K562 (cell line): Measurements from ENCODE around the gene NAA38. TPM values are rescaled to one million over a fixed set of nuclear protein-coding genes. Genes with fewer than 3 reads are reported as not detected.

Source experiments
- ATAC-seq: fragments of 200-7000 bp; cut with Tn5 transposase; 3 replicates; pipeline ENCODE4 v1.9.1; 2020; ENCODE audit warnings: moderate library complexity
- BruUV-seq: library from RNA; stranded (reverse); fragments of 400-500 nt; replicated peaks from 2 replicates; lab custom pipeline; 2021; lab: Mats Ljungman, UMichigan
- CTCF ChIA-PET: fragments of 300-600 bp; formaldehyde crosslinking; extraction: SDS; loops from one replicate; lab custom pipeline; 2021; ENCODE audit warnings: low intra/inter-chr PET ratio; lab: Yijun Ruan, JAX
- POLR2A ChIA-PET: fragments of 300-600, 350-650 bp; sonication (Branson Sonifier 250); formaldehyde crosslinking; extraction: SDS; loops from one replicate; lab custom pipeline; 2021; ENCODE audit warnings: antibody characterized with exemption, inconsistent platforms; lab: Yijun Ruan, JAX
- DNase-seq, 4 experiments: peaks; one replicate each; pipeline versions ENCODE4 v3.0.0 to v3.0.0-alpha.2; 2011 to 2018; ENCODE audit warnings: low spot score in 3 of 4, mixed read lengths in 3 of 4; ENCODE audit errors: extremely low read depth in 1 of 4
- FAIRE-seq: peaks from 2 replicates; lab custom pipeline; 2011; peaks lifted over from hg19 to GRCh38; lab: Jason Lieb, UNC
- H2AFZ ChIP-seq: 2 replicates; pipeline ENCODE4 v1.6.0; 2011; ENCODE audit warnings: low read depth, low read length, control low read depth, inconsistent platforms
- H3K27ac ChIP-seq: fragments of 200-600 bp; 3 replicates; pipeline ENCODE4 v1.8.0; 2011; ENCODE audit warnings: low read depth, mild to moderate bottlenecking, control low read depth, inconsistent platforms, low read length, moderate library complexity, mixed read lengths; ENCODE audit errors: extremely low read depth
- H3K27me3 ChIP-seq, 2 experiments: fragments of 300-600 bp in 1 of 2; 2 replicates in 1 of 2; 3 replicates in 1 of 2; pipeline versions ENCODE4 v1.6.0 to v1.8.0; 2011; ENCODE audit warnings: inconsistent platforms in 2 of 2, low read length in 2 of 2, mild to moderate bottlenecking in 1 of 2, mixed read lengths in 1 of 2, moderate library complexity in 1 of 2; ENCODE audit not compliant: control insufficient read depth in 2 of 2, insufficient read depth in 2 of 2
- H3K36me3 ChIP-seq: fragments of 300-600 bp; 3 replicates; pipeline ENCODE4 v1.8.0; 2011; ENCODE audit warnings: mild to moderate bottlenecking, low read length, inconsistent platforms; ENCODE audit not compliant: control insufficient read depth, insufficient read depth
- H3K4me1 ChIP-seq, 2 experiments: fragments of 200-600 bp in 1 of 2; replicated peaks in 1 of 2; 2 replicates in 1 of 2; 3 replicates in 1 of 2; pipeline versions ENCODE4 v1.5.1 to v1.8.0; 2011; ENCODE audit warnings: inconsistent platforms in 2 of 2, low read length in 2 of 2, mild to moderate bottlenecking in 1 of 2, mixed read lengths in 1 of 2, moderate library complexity in 1 of 2; ENCODE audit not compliant: control insufficient read depth in 2 of 2, insufficient read depth in 2 of 2
- H3K4me2 ChIP-seq: 2 replicates; pipeline ENCODE4 v1.6.1; 2011; ENCODE audit warnings: low read length, control low read depth, inconsistent platforms, mixed read lengths; ENCODE audit not compliant: insufficient read depth
- H3K4me3 ChIP-seq: fragments of 200-600 bp; sonication (generic), shearing (Covaris generic); 2 replicates; pipeline ENCODE4 v1.5.1; 2016; ENCODE audit warnings: control low read depth, inconsistent platforms
- H3K79me2 ChIP-seq: fragments of 200-600 bp; 3 replicates; pipeline ENCODE4 v1.8.0; 2011; ENCODE audit warnings: low read length, inconsistent platforms; ENCODE audit not compliant: control insufficient read depth, insufficient read depth
- H3K9ac ChIP-seq, 2 experiments: 2 replicates each; pipeline versions ENCODE4 v1.6.0 to v1.6.1; 2011; ENCODE audit warnings: low read depth in 2 of 2, low read length in 2 of 2, control low read depth in 1 of 2, inconsistent platforms in 1 of 2, mild to moderate bottlenecking in 1 of 2, mixed read lengths in 1 of 2; ENCODE audit not compliant: insufficient read depth in 1 of 2
- H3K9me1 ChIP-seq: one replicate; pipeline ENCODE4 v1.6.0; 2011; ENCODE audit warnings: inconsistent platforms, mild to moderate bottlenecking, low read length, moderate library complexity; ENCODE audit not compliant: control insufficient read depth, insufficient read depth
- H3K9me3 ChIP-seq: replicated peaks from 2 replicates; pipeline ENCODE4 v1.5.1; 2011; ENCODE audit warnings: low read depth, low read length, inconsistent platforms; ENCODE audit not compliant: control insufficient read depth, insufficient read depth
- H4K20me1 ChIP-seq: replicated peaks from 2 replicates; pipeline ENCODE4 v1.6.1; 2011; ENCODE audit warnings: low read length, inconsistent platforms, mixed read lengths; ENCODE audit not compliant: control insufficient read depth, insufficient read depth
- CBFA2T3 ChIP-seq: fragments of 450-650 bp; IDR thresholded peaks from 2 replicates; pipeline ENCODE4 v1.6.1; 2017
- CHCHD3 ChIP-seq: fragments of 250-450 bp; sonication (Bioruptor Pico); IDR thresholded peaks from 2 replicates; pipeline ENCODE4 v2.1.2; 2022; ENCODE audit warnings: mild to moderate bottlenecking
- FOXA1 ChIP-seq: fragments of 450-650 bp; IDR thresholded peaks from 2 replicates; pipeline ENCODE4 v1.6.1; 2016; ENCODE audit warnings: mild to moderate bottlenecking, borderline replicate concordance
- GTF2B ChIP-seq: IDR thresholded peaks from 2 replicates; pipeline ENCODE4 v1.6.1; 2011; ENCODE audit not compliant: insufficient read length; ENCODE audit errors: extremely low read depth
- MBD2 ChIP-seq: sonication (generic); IDR thresholded peaks from 2 replicates; pipeline ENCODE4 v1.6.1; 2016; ENCODE audit warnings: low read depth, borderline replicate concordance
- NCOA1 ChIP-seq: fragments of 450-650 bp; IDR thresholded peaks from 2 replicates; pipeline ENCODE4 v1.6.1; 2016; ENCODE audit warnings: low read depth
- NFE2 ChIP-seq: IDR thresholded peaks from 2 replicates; pipeline ENCODE4 v1.6.1; 2014; ENCODE audit warnings: antibody characterized with exemption, low read depth
- NUFIP1 ChIP-seq: fragments of 450-650 bp; IDR thresholded peaks from 2 replicates; pipeline ENCODE4 v1.6.1; 2018; ENCODE audit not compliant: partially characterized antibody
- SIX5 ChIP-seq, 2 experiments: IDR thresholded peaks; 2 replicates each; pipeline ENCODE4 v1.6.1; 2011; ENCODE audit warnings: low read length in 2 of 2, borderline replicate concordance in 1 of 2, low read depth in 1 of 2, mild to moderate bottlenecking in 1 of 2, moderate library complexity in 1 of 2; ENCODE audit not compliant: insufficient read depth in 1 of 2
- STAT6 ChIP-seq: sonication (generic); formaldehyde crosslinking; IDR thresholded peaks from 2 replicates; pipeline ENCODE4 v1.8.1; 2023; ENCODE audit warnings: mild to moderate bottlenecking, missing genetic modification reagents
- ZKSCAN8 ChIP-seq: fragments of 200-800 bp; sonication (Bioruptor generic); IDR thresholded peaks from 2 replicates; pipeline ENCODE4 v1.6.1; 2016; ENCODE audit warnings: missing genetic modification characterization, missing compliant biosample characterization
- ZNF212 ChIP-seq: fragments of 450-650 bp; formaldehyde crosslinking; IDR thresholded peaks from 2 replicates; pipeline ENCODE4 v1.4.0; 2020; ENCODE audit warnings: mild to moderate bottlenecking
- WGBS: fragments of 100-300 bp; shearing (Covaris generic); methylation state at CpG from one replicate; pipeline ENCODE4 v1.1.6; 2016; ENCODE audit warnings: low coverage, mixed read lengths; ENCODE audit not compliant: insufficient coverage; ENCODE audit errors: missing lambda C conversion rate; 5-methylcytosine and 5-hydroxymethylcytosine counted together
- in situ Hi-C: fragments of 300-500 bp; cut with MboI; formaldehyde crosslinking; loops from 4 replicates; pipeline ENCODE4 v1.15.0; 2018; ENCODE audit warnings: inconsistent platforms, mixed read lengths
- intact Hi-C: fragments of 100-400 bp; cut with micrococcal nuclease; formaldehyde crosslinking; loops from 2 replicates; pipeline ENCODE4 v1.14.2; 2022
- polyA plus RNA-seq, 8 experiments: library from polyadenylated mRNA; depleted of rRNA in 4 of 8; stranded (reverse) in 5 of 8; unstranded in 3 of 8; fragments of >200 nt; fragmentation: Nextera tagmentation in 2 of 8; fragmentation: Illumina TruSeq in 1 of 8; extraction: Ambion mirVana in 2 of 8; extraction: Trizol in 1 of 8; gene quantifications; 2 replicates each; pipeline versions ENCODE4 v1.2.1 to v1.2.3, GENCODE V29; 2011 to 2014; ENCODE audit warnings: inconsistent platforms in 1 of 8, missing spikeins in 1 of 8
- total RNA-seq, 7 experiments: library from RNA; depleted of rRNA in 6 of 7; stranded (reverse); fragments of >200 nt in 6 of 7; fragmentation: Illumina TruSeq in 2 of 7; extraction: Trizol in 2 of 7; gene quantifications; 2 replicates each; pipeline versions ENCODE4 v1.2.1 to v1.2.3, GENCODE V29; 2011 to 2021; ENCODE audit warnings: low replicate concordance in 1 of 7
- TF ChIP-seq, protein P1 (sequence below): fragments of 250-450 bp; sonication (Bioruptor Pico); IDR thresholded peaks from 2 replicates; pipeline ENCODE4 v1.4.0; 2020; ENCODE audit warnings: mild to moderate bottlenecking, moderate library complexity
- TF ChIP-seq, protein P2 (sequence below): fragments of 250-450 bp; sonication (Bioruptor Pico); IDR thresholded peaks from 2 replicates; pipeline ENCODE4 v1.8.0; 2022; ENCODE audit warnings: inconsistent platforms, mild to moderate bottlenecking, moderate library complexity, borderline replicate concordance

NAA38 gene
- total and polyA plus RNA-seq, 9 of the 15 experiments (the other 6 are each of a cell fraction or from before 2014, with no cell fraction given), result 16.4 to 99.8 (median 57.3) TPM

- in situ Hi-C loops, result no loop called here
- no peak overlapping the region for H3K27ac ChIP-seq
- FAIRE-seq (no peak), ATAC-seq (no peak), DNase-seq (no peak)
- no peak overlapping the region for H3K4me2 ChIP-seq
- H3K9ac ChIP-seq, result no peak overlapping the region
- H3K36me3 ChIP-seq, result no peaks in the 10 kb centered on the region
- ChIA-PET CTCF (no interaction called here), POLR2A (interaction anchor here (0.7 kb wide), 1 partner anchor 70 kb away, joined by 3 read pairs; no protein-coding TSS in a partner anchor)
- intact Hi-C loops, result no loop called here
- 6% methylated on average over 4 of the region's 10 CpGs for WGBS
- no peaks in the 10 kb centered on the region; the same call in 1 of the 2 replicates for H4K20me1 ChIP-seq
- no TSS peak for BruUV-seq
- no peak overlapping the region for H3K4me3 ChIP-seq
- no peaks in the 10 kb centered on the region for H3K9me1 ChIP-seq
- no peaks in the 10 kb centered on the region for H3K79me2 ChIP-seq
- H3K4me1 ChIP-seq, result no peaks in the 10 kb centered on the region; a peak in 1 of 5 replicates
- peaks cover 15 to 61% of the 10 kb centered on the region in 2 experiments for H3K27me3 ChIP-seq
- H3K9me3 ChIP-seq, result no peaks in the 10 kb centered on the region
- no peak overlapping the region for H2AFZ ChIP-seq
- TF ChIP-seq STAT6 (CRISPR knock-in tag) (no peak), NFE2 (no peak), GTF2B (no peak), CHCHD3 (CRISPR knock-in tag) (no peak), ZNF212 (no peak), FOXA1 (no peak), SIX5 (IDR thresholded peaks at IDR 0.05; ENCODE audit: borderline replicate concordance in 1 of 2, insufficient read depth in 1 of 2, low read depth in 1 of 2, low read length in 2 of 2) (no peak), CBFA2T3 (no peak), ZKSCAN8 (CRISPR knock-in tag) (no peak), NUFIP1 (no peak), NCOA1 (no peak), MBD2 (no peak)
- TF ChIP-seq, protein P1, sequence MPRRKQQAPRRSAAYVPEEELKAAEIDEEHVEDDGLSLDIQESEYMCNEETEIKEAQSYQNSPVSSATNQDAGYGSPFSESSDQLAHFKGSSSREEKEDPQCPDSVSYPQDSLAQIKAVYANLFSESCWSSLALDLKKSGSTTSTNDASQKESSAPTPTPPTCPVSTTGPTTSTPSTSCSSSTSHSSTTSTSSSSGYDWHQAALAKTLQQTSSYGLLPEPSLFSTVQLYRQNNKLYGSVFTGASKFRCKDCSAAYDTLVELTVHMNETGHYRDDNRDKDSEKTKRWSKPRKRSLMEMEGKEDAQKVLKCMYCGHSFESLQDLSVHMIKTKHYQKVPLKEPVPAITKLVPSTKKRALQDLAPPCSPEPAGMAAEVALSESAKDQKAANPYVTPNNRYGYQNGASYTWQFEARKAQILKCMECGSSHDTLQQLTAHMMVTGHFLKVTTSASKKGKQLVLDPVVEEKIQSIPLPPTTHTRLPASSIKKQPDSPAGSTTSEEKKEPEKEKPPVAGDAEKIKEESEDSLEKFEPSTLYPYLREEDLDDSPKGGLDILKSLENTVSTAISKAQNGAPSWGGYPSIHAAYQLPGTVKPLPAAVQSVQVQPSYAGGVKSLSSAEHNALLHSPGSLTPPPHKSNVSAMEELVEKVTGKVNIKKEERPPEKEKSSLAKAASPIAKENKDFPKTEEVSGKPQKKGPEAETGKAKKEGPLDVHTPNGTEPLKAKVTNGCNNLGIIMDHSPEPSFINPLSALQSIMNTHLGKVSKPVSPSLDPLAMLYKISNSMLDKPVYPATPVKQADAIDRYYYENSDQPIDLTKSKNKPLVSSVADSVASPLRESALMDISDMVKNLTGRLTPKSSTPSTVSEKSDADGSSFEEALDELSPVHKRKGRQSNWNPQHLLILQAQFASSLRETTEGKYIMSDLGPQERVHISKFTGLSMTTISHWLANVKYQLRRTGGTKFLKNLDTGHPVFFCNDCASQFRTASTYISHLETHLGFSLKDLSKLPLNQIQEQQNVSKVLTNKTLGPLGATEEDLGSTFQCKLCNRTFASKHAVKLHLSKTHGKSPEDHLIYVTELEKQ (CRISPR knock-in tag), result no peak
- TF ChIP-seq, protein P2, sequence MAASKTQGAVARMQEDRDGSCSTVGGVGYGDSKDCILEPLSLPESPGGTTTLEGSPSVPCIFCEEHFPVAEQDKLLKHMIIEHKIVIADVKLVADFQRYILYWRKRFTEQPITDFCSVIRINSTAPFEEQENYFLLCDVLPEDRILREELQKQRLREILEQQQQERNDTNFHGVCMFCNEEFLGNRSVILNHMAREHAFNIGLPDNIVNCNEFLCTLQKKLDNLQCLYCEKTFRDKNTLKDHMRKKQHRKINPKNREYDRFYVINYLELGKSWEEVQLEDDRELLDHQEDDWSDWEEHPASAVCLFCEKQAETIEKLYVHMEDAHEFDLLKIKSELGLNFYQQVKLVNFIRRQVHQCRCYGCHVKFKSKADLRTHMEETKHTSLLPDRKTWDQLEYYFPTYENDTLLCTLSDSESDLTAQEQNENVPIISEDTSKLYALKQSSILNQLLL (CRISPR knock-in tag), result no peak
Measured at GRCh38 chr17:7818026-7818425, 39.3 kb downstream of the NAA38 start.
